ENCODE results near the gene CD9.

The CD9 gene

DNA sequence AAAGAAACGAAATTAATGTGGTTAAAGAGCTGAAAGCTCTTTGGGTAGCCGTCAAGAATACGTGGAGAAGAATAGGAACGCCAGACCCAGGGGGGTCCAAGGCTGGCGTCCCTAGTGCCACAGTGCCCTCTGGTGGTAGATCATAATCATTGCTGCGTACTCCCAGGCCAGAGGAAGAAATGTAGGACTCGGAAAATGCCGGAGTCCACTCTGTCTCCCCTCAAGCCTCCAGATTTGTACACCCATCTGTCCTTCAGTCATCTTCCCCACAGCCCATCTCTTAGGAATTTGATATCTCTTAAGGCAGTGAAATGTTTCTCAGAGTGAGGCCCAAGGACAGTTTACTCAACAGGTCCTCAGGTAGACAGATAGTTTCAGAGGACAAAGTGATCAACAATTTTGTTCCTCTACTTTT is 84.9 kb downstream of the CD9 start:
- Histone ChIP-seq H3K27me3 (replicated peaks in 2 of 5; ENCODE audit: control insufficient read depth in 4 of 5, insufficient read depth in 5 of 5, low read length in 4 of 5) (no peaks in the 10 kb centered on the region), H3K9me3 (ENCODE audit: control extremely low read depth in 1 of 5, control insufficient read depth in 4 of 5, insufficient read depth in 2 of 5, low read depth in 1 of 5, low read length in 4 of 5) (no peaks in the 10 kb centered on the region), H3K27ac (ENCODE audit: insufficient read depth in 1 of 2, low read depth in 1 of 2, low read length in 2 of 2, poor library complexity in 1 of 2, severe bottlenecking in 2 of 2) (no peak overlapping the region), H3K4me1 (ENCODE audit: control extremely low read depth in 1 of 4, control insufficient read depth in 4 of 4, insufficient read depth in 4 of 4, low read length in 3 of 4) (peaks cover 0 to 10% (median 0%) of the 10 kb centered on the region in 4 experiments), H3K4me3 (ENCODE audit: control insufficient read depth in 1 of 7, extremely low read depth in 1 of 7, insufficient read depth in 4 of 7, low read depth in 2 of 7, low read length in 6 of 7) (no peak overlapping the region), H3K36me3 (ENCODE audit: control insufficient read depth in 4 of 4, insufficient read depth in 4 of 4, low read length in 3 of 4) (no peaks in the 10 kb centered on the region)
- 2% methylated on average over 8 of the region's 8 CpGs for WGBS (ENCODE audit: insufficient coverage)
- DNase-seq = peak; percentile 66 to 76 (median 68)
- POLR2A ChIA-PET = no interaction called here
- CTCF ChIA-PET = interaction anchor here (0.6 to 7.4 kb wide), 20 partner anchors 9 to 321 kb away, joined by 3 to 100 read pairs (median 4); no protein-coding TSS in a partner anchor

DNA sequence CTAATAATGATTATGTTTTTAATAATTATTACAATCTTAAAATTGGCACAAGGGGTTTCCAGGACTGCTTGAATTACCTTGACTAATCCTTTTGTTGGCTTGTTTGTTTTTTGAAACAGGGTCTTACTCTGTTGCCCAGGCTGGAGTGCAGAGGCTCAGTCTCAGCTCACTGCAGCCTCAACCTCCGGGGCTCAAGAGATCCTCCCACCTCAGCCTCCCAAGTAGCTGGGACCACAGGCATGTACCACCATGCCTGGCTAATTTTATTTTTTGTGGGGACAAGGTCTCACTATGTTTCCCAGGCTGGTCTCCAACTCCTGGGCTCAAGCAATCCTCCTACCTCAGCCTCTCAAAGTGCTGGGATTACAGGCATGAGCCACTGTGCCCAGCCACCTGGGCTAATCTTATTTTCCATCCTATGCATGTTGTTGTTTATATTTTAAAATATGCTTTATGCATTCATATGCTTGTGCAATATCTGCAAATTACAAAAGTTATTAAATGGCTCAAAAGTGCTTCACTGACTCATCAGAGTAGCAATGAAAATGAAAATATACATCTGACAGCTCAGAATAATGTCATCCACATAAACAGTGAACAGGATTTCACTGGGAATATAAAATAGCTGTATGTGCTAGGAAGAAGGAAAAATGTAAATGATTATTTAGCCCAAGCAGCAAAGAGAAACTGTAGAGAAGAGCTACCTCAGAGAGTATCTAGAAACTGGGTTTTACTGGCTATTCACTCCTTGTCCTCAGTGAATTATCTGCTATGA is 85.5 kb downstream of the CD9 start:
- no CpG with 5 or more reads among the region's 1 CpG for WGBS (ENCODE audit: insufficient coverage)
- Histone ChIP-seq H3K36me3 (ENCODE audit: control insufficient read depth in 4 of 4, insufficient read depth in 4 of 4, low read length in 3 of 4) (no peaks in the 10 kb centered on the region), H3K27me3 (replicated peaks in 2 of 5; ENCODE audit: control insufficient read depth in 4 of 5, insufficient read depth in 5 of 5, low read length in 4 of 5) (no peaks in the 10 kb centered on the region), H3K4me3 (ENCODE audit: control insufficient read depth in 1 of 7, extremely low read depth in 1 of 7, insufficient read depth in 4 of 7, low read depth in 2 of 7, low read length in 6 of 7) (no peak overlapping the region), H3K4me1 (ENCODE audit: control extremely low read depth in 1 of 4, control insufficient read depth in 4 of 4, insufficient read depth in 4 of 4, low read length in 3 of 4) (peaks cover 0 to 10% (median 0%) of the 10 kb centered on the region in 4 experiments), H3K27ac (ENCODE audit: insufficient read depth in 1 of 2, low read depth in 1 of 2, low read length in 2 of 2, poor library complexity in 1 of 2, severe bottlenecking in 2 of 2) (no peak overlapping the region), H3K9me3 (ENCODE audit: control extremely low read depth in 1 of 5, control insufficient read depth in 4 of 5, insufficient read depth in 2 of 5, low read depth in 1 of 5, low read length in 4 of 5) (no peaks in the 10 kb centered on the region)
- no peak for DNase-seq
- CTCF ChIA-PET = interaction anchor here (0.7 to 7.4 kb wide), 24 partner anchors 9 to 296 kb away, joined by 3 to 100 read pairs (median 4); no protein-coding TSS in a partner anchor
- POLR2A ChIA-PET = interaction anchor here (0.7 kb wide), 1 partner anchor 1642 kb away, joined by 3 read pairs; no protein-coding TSS in a partner anchor

All from common myeloid progenitor, CD34-positive (primary cell).